Ammon's horn (tissue), 1 donor: Measurements from ENCODE around the gene ADGRV1.
A peak's percentile ranks its signal among the peaks of the same experiment; 100 is the strongest.
"Not testable (repeated sequence)": the region's sequence is repeated elsewhere in the genome, so short reads cannot be mapped to it uniquely, and the experiment has no call there.

Experiments
- DNase-seq: peaks from one replicate; pipeline ENCODE4 v3.0.0-alpha.2; 2016; ENCODE audit warnings: low spot score

Gene ADGRV1

GRCh38 chr5:90911169-90911568, 352.6 kb downstream of the ADGRV1 start:
- DNase-seq = no peak

- no peak for DNase-seq
These were observed 353.9 kb downstream of the ADGRV1 start for GRCh38 chr5:90912476-90912875.

- DNase-seq = no peak
These were observed 356.8 kb downstream of the ADGRV1 start for GRCh38 chr5:90915393-90915792.

- DNase-seq = no peak
These were observed 358.6 kb downstream of the ADGRV1 start for GRCh38 chr5:90916947-90917800.

- no peak for DNase-seq
These were observed 359.5 kb downstream of the ADGRV1 start for GRCh38 chr5:90917928-90918668.

- DNase-seq = no peak
These were observed 362.9 kb downstream of the ADGRV1 start for GRCh38 chr5:90921418-90921973.

- DNase-seq = not testable (repeated sequence)
These were observed 365.6 kb downstream of the ADGRV1 start for GRCh38 chr5:90924222-90924621.

GRCh38 chr5:90929013-90929839, 370.6 kb downstream of the ADGRV1 start:
- DNase-seq = not testable (repeated sequence)

GRCh38 chr5:90930062-90930461, 371.5 kb downstream of the ADGRV1 start:
- no peak for DNase-seq

- DNase-seq = no peak
These were observed 372.3 kb downstream of the ADGRV1 start for GRCh38 chr5:90930756-90931431.

GRCh38 chr5:90932052-90932699, 373.6 kb downstream of the ADGRV1 start:
- DNase-seq = peak; percentile 63

GRCh38 chr5:90933298-90933697, 374.7 kb downstream of the ADGRV1 start:
- DNase-seq = no peak

- no peak for DNase-seq
These were observed 375.6 kb downstream of the ADGRV1 start for GRCh38 chr5:90934091-90934719.

- no peak for DNase-seq
These were observed 376.1 kb downstream of the ADGRV1 start for GRCh38 chr5:90934738-90935137.

GRCh38 chr5:90939211-90939610, 380.6 kb downstream of the ADGRV1 start:
- no peak for DNase-seq

- DNase-seq = no peak
These were observed 381.8 kb downstream of the ADGRV1 start for GRCh38 chr5:90940227-90940995.

- no peak for DNase-seq
These were observed 382.6 kb downstream of the ADGRV1 start for GRCh38 chr5:90941002-90941720.

GRCh38 chr5:90944116-90944515, 385.5 kb downstream of the ADGRV1 start:
- no peak for DNase-seq

- DNase-seq = no peak
These were observed 389.1 kb downstream of the ADGRV1 start for GRCh38 chr5:90947667-90948066.
